Upper lobe of left lung (tissue), 4 donors: ENCODE results near the gene CHD9.

Source experiments
- EP300 ChIP-seq, 4 donors: sonication (generic); formaldehyde crosslinking; IDR thresholded peaks; one replicate each; pipeline ENCODE4 v1.5.1; 2017; ENCODE audit warnings: antibody characterized with exemption in 4 of 4, control low read depth in 2 of 4
- POLR2AphosphoS5 ChIP-seq, 2 donors: sonication (generic); formaldehyde crosslinking; IDR thresholded peaks; one replicate each; pipeline ENCODE4 v1.5.1; 2017; ENCODE audit warnings: antibody characterized with exemption in 2 of 2
- TF ChIP-seq, protein P1 (sequence below), 6 experiments: fragments of 450-650 bp in 4 of 6; fragments of 200-600 bp in 2 of 6; sonication (generic) in 2 of 6; IDR thresholded peaks; one replicate each; pipeline ENCODE4 v1.5.1; 2016 to 2019; ENCODE audit warnings: antibody characterized with exemption in 6 of 6

DNA sequence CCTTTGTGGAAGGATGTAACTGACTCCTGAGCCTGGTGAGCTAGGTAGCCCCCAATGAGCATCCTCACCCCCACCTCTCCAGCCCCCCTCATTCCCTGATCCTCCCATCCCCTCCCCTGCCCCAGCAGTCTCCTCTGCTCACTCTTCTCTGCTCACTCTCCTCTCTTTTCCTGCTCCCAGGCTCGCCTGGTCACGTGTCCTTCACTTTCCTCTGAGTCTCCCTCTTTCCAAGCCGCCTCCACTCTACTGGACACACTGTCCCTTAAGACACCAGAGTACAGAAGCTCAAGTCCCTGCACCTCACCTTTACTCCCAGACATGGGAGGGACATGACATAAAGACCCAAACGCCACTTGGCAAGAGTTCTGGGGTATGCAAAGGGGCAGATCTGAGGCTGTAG lies 303.2 kb downstream of the CHD9 start:
- TF ChIP-seq, protein P1, sequence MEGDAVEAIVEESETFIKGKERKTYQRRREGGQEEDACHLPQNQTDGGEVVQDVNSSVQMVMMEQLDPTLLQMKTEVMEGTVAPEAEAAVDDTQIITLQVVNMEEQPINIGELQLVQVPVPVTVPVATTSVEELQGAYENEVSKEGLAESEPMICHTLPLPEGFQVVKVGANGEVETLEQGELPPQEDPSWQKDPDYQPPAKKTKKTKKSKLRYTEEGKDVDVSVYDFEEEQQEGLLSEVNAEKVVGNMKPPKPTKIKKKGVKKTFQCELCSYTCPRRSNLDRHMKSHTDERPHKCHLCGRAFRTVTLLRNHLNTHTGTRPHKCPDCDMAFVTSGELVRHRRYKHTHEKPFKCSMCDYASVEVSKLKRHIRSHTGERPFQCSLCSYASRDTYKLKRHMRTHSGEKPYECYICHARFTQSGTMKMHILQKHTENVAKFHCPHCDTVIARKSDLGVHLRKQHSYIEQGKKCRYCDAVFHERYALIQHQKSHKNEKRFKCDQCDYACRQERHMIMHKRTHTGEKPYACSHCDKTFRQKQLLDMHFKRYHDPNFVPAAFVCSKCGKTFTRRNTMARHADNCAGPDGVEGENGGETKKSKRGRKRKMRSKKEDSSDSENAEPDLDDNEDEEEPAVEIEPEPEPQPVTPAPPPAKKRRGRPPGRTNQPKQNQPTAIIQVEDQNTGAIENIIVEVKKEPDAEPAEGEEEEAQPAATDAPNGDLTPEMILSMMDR (IDR thresholded peaks at IDR 0.05) = no peak
- TF ChIP-seq POLR2AphosphoS5 (IDR thresholded peaks at IDR 0.05) = no peak
- TF ChIP-seq EP300 (IDR thresholded peaks at IDR 0.05) = no peak
